Uterus (tissue), 4 donors: Measurements from ENCODE around the gene CNN2. TPM values are rescaled to one million over a fixed set of nuclear protein-coding genes. Genes with fewer than 3 reads are reported as not detected.

Experiments used
- DNase-seq, 2 donors: peaks; one replicate each; pipeline ENCODE4 v3.0.0-alpha.2; 2019 to 2020
- H3K27ac ChIP-seq, 2 donors: fragments of 200-600 bp; sonication (generic); 1 replicate in 1 of 2; 2 replicates in 1 of 2; pipeline ENCODE4 v1.5.1; 2016 to 2018
- H3K27me3 ChIP-seq, 2 donors: fragments of 200-600 bp; sonication (generic); one replicate each; pipeline ENCODE4 v1.5.1; 2018 to 2019; ENCODE audit warnings: control low read depth in 1 of 2
- H3K36me3 ChIP-seq, 2 donors: fragments of 200-600 bp; sonication (generic); one replicate each; pipeline ENCODE4 v1.5.1; 2019; ENCODE audit warnings: control low read depth in 1 of 2
- H3K4me1 ChIP-seq, 2 donors: fragments of 200-600 bp; sonication (generic); one replicate each; pipeline ENCODE4 v1.5.1; 2018 to 2019; ENCODE audit warnings: control low read depth in 1 of 2
- H3K4me3 ChIP-seq, 2 donors: fragments of 200-600 bp; sonication (generic); 1 replicate in 1 of 2; 2 replicates in 1 of 2; pipeline ENCODE4 v1.5.1; 2018 to 2019; ENCODE audit warnings: mild to moderate bottlenecking in 1 of 2
- H3K9me3 ChIP-seq, 2 donors: fragments of 200-600 bp; sonication (generic); one replicate each; pipeline ENCODE4 v1.5.1; 2019; ENCODE audit warnings: control low read depth in 1 of 2
- POLR2A ChIP-seq, 2 donors: fragments of 450-650 bp; IDR thresholded peaks; one replicate each; pipeline ENCODE4 v1.6.1; 2016; ENCODE audit warnings: antibody characterized with exemption in 2 of 2, mild to moderate bottlenecking in 1 of 2, moderate library complexity in 1 of 2
- intact Hi-C: fragments of 100-400 bp; cut with DNase I; formaldehyde crosslinking; loops from one replicate; pipeline ENCODE4 v1.15.1; 2023; ENCODE audit warnings: low total_unique reads
- total RNA-seq, 4 donors: library from RNA; depleted of rRNA in 3 of 4; stranded (reverse); fragments of >200 nt in 3 of 4; gene quantifications; one replicate each; pipeline versions ENCODE4 v1.1.0 to v1.2.4, GENCODE V29; 2014 to 2023
- TF ChIP-seq, protein P1 (sequence below), 4 experiments: fragments of 200-600 bp in 2 of 4; fragments of 450-650 bp in 2 of 4; sonication (generic) in 2 of 4; IDR thresholded peaks; one replicate each; pipeline ENCODE4 v1.5.1; 2016 to 2019; ENCODE audit warnings: antibody characterized with exemption in 4 of 4, mild to moderate bottlenecking in 2 of 4, moderate library complexity in 1 of 4
- donor health status: DM: yes; HTN: yes; CAD: no.

Gene CNN2
- total RNA-seq, 4 donors from 2014 or later: 14.3 to 186 (median 88.5) TPM

DNA sequence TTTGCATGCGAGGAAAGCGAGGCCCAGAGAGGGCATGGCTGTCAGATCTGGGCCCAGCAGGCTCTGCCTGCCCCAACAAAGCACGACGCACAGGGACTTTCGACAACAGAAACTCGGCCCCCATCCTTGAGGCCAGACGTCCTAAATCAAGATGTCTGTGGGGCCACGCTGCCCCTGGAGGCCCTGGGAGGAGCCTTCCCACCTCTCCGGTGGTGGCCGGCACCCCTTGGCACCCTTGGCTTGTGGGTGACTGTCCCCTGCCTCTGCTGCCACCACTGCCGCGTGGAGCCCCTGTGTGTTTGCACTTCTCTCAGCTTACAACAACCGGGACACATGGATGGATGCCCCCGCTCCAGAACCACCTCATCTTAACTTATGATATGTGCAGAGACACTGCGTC is 37.9 kb upstream of the CNN2 start:
- intact Hi-C loops: loop anchor here (10.0 kb wide), 1 partner anchor 124 kb away; no protein-coding TSS in a partner anchor
- Histone ChIP-seq H3K36me3 (no peaks in the 10 kb centered on the region), H3K27ac (no peak overlapping the region), H3K4me1 (peaks cover 5 to 6% of the 10 kb centered on the region in 2 donors), H3K9me3 (no peaks in the 10 kb centered on the region), H3K27me3 (no peaks in the 10 kb centered on the region), H3K4me3 (no peak overlapping the region)
- TF ChIP-seq, protein P1, sequence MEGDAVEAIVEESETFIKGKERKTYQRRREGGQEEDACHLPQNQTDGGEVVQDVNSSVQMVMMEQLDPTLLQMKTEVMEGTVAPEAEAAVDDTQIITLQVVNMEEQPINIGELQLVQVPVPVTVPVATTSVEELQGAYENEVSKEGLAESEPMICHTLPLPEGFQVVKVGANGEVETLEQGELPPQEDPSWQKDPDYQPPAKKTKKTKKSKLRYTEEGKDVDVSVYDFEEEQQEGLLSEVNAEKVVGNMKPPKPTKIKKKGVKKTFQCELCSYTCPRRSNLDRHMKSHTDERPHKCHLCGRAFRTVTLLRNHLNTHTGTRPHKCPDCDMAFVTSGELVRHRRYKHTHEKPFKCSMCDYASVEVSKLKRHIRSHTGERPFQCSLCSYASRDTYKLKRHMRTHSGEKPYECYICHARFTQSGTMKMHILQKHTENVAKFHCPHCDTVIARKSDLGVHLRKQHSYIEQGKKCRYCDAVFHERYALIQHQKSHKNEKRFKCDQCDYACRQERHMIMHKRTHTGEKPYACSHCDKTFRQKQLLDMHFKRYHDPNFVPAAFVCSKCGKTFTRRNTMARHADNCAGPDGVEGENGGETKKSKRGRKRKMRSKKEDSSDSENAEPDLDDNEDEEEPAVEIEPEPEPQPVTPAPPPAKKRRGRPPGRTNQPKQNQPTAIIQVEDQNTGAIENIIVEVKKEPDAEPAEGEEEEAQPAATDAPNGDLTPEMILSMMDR (IDR thresholded peaks at IDR 0.05): no peak
- no peak for TF ChIP-seq POLR2A (IDR thresholded peaks at IDR 0.05)
- DNase-seq: no peak

DNA sequence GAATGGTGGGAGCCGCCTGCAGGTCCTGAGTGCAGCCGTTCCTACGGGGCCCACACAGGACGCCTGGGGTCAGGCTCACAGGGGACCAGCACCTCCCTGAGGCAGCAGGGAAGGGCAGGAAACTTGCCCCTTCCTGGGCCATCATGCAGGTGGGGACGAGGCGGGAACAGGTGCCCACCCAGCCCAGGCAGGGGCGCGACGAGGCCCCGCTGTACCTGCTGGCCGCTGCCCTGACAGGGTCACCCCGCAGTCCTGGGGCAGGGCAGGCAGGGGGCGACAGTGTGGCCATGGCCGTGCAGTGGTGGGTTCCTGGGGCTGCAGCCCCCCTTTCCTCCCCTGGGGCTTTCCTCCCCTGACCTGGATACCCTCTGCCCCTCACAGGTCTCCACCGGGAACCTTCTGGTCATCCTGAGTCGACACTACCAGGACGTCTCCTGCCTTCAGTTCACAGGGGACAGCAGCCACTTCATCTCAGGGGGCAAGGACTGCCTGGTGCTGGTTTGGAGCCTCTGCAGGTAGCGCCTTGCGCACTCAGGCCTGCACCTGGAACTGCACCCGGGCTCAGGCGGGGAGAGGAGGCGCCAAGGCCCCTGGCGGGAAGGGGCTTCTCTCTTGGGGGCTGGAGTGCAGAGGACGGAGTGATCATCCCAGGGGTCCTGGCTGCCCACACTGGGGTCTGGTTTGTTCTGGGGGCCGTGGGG is 36.9 kb upstream of the CNN2 start:
- TF ChIP-seq POLR2A (IDR thresholded peaks at IDR 0.05): no peak
- TF ChIP-seq, protein P1 (IDR thresholded peaks at IDR 0.05): no peak
- no peaks in the 10 kb centered on the region for H3K9me3 ChIP-seq
- no peaks in the 10 kb centered on the region for H3K27me3 ChIP-seq
- H3K4me3 ChIP-seq: no peak overlapping the region
- peaks cover 5 to 6% of the 10 kb centered on the region in 2 donors for H3K4me1 ChIP-seq
- DNase-seq: no peak
- no peak overlapping the region for H3K27ac ChIP-seq
- intact Hi-C loops: loop anchor here (10.0 kb wide), 1 partner anchor 125 kb away; no protein-coding TSS in a partner anchor
- no peaks in the 10 kb centered on the region for H3K36me3 ChIP-seq

DNA sequence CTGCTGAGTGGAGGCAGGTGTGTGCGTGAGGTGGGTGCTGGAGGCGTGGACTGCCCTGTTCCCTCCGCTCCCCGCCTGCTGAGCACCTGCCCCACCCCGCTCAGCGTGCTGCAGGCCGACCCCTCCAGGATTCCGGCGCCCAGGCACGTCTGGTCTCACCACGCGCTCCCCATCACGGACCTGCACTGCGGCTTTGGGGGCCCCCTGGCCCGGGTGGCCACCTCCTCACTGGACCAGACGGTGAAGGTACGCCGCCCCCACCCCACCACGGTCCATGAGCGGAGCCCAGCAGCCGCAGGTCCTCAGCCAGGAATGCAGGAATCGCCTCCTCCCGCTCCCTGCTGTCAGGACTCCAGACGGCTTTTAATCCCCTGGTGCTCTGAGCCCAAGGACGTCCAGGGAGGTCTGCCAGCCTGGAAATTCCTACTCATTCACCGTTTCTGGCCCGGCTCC is 36.3 kb upstream of the CNN2 start:
- Histone ChIP-seq H3K9me3 (no peaks in the 10 kb centered on the region), H3K27me3 (no peaks in the 10 kb centered on the region), H3K36me3 (no peaks in the 10 kb centered on the region), H3K4me3 (no peak overlapping the region), H3K4me1 (peaks cover 0 to 2% of the 10 kb centered on the region in 2 donors), H3K27ac (no peak overlapping the region)
- TF ChIP-seq, protein P1 (IDR thresholded peaks at IDR 0.05): no peak
- TF ChIP-seq POLR2A (IDR thresholded peaks at IDR 0.05): no peak
- DNase-seq: no peak
- intact Hi-C loops: no loop called here

DNA sequence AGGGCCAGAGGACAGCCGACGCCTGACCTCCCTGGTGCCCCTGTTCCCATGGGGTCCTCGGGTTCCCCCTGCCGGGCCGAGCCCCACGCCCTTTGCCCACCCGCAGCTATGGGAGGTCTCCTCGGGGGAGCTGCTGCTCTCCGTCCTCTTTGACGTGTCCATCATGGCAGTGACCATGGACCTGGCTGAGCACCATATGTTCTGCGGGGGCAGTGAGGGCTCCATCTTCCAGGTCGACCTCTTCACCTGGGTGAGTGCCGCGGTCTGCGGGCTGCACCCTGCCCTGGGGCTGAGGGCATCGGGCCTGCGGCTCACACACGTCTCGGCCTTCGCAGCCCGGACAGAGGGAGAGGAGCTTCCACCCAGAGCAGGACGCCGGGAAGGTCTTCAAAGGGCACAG is 35.7 kb upstream of the CNN2 start:
- Histone ChIP-seq H3K27me3 (peaks cover 0 to 2% of the 10 kb centered on the region in 2 donors), H3K4me1 (no peaks in the 10 kb centered on the region), H3K4me3 (no peak overlapping the region), H3K36me3 (no peaks in the 10 kb centered on the region), H3K27ac (no peak overlapping the region), H3K9me3 (no peaks in the 10 kb centered on the region)
- intact Hi-C loops: no loop called here
- TF ChIP-seq, protein P1 (IDR thresholded peaks at IDR 0.05): no peak
- TF ChIP-seq POLR2A (IDR thresholded peaks at IDR 0.05): no peak
- DNase-seq: no peak

DNA sequence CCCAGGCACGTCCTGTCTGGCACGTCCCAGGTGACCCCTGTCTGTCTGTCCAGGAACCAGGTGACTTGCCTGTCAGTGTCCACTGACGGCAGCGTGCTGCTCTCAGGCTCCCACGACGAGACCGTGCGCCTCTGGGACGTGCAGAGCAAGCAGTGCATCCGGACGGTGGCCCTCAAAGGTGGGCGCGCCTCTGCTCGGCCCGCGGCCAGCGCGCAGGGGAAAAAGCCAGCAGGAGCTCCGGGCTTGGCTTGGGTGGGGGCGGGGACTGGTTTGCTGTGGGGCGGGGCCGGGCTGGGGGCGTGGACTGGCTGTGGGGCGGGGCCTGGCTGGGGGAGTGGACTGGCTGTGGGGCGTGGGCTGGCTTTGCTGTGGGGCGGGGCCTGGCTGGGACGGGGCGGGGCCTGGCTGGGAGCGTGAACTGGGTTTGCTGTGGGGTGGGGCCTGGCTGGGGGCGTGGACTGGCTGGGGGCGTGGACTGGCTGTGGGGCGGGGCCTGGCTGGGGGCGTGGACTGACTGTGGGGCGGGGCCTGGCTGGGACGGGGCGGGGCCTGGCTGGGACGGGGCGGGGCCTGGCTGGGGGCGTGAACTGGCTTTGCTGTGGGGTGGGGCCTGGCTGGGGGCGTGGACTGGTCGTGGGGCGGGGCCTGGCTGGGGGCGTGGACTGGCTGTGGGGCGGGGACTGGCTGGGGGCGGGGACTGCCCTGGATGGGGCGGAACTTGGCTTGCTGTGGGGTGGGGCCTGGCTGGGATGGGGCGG is 35.1 kb upstream of the CNN2 start:
- no peak for TF ChIP-seq POLR2A (IDR thresholded peaks at IDR 0.05)
- TF ChIP-seq, protein P1 (IDR thresholded peaks at IDR 0.05): no peak
- intact Hi-C loops: no loop called here
- Histone ChIP-seq H3K27ac (no peak overlapping the region), H3K9me3 (no peaks in the 10 kb centered on the region), H3K4me3 (no peak overlapping the region), H3K4me1 (no peaks in the 10 kb centered on the region), H3K27me3 (peaks cover 0 to 8% of the 10 kb centered on the region in 2 donors), H3K36me3 (no peaks in the 10 kb centered on the region)
- peak in 1 of 2 donors; percentile 23 for DNase-seq
